Measurements from ENCODE around the gene KIF20B. TPM values are rescaled to one million over a fixed set of nuclear protein-coding genes. Genes with fewer than 3 reads are reported as not detected.

KIF20B gene
- total and polyA plus RNA-seq, 4 donors: 0.91 to 12.9 (median 1.3) TPM

GRCh38 chr10:89705466-89705865, 4.1 kb downstream of the KIF20B start:
- Histone ChIP-seq H3K9ac (ENCODE audit: low read depth in 1 of 2, low read length in 2 of 2) (no peak overlapping the region), H3K36me3 (ENCODE audit: control insufficient read depth in 4 of 4, insufficient read depth in 3 of 4, low read depth in 1 of 4, low read length in 3 of 4) (no peaks in the 10 kb centered on the region), H3K9me3 (ENCODE audit: control insufficient read depth in 4 of 4, low read length in 3 of 4) (no peaks in the 10 kb centered on the region), H3K27ac (ENCODE audit: low read depth in 1 of 2, low read length in 2 of 2) (no peak overlapping the region), H3K4me1 (ENCODE audit: control insufficient read depth in 4 of 4, insufficient read depth in 4 of 4, low read length in 3 of 4) (peaks cover 0 to 14% (median 11%) of the 10 kb centered on the region in 4 donors), H3K4me3 (ENCODE audit: low read depth in 1 of 3, low read length in 3 of 3) (no peak overlapping the region), H3K27me3 (ENCODE audit: control insufficient read depth in 4 of 4, insufficient read depth in 4 of 4, low read length in 3 of 4) (no peaks in the 10 kb centered on the region)
- DNase-seq (ENCODE audit: low spot score): no peak
- 90% methylated on average over 3 of the region's 3 CpGs for WGBS
- no peak for TF ChIP-seq EGR1 (IDR thresholded peaks at IDR 0.05; ENCODE audit: low read depth in 2 of 2)
- no peak for TF ChIP-seq ATF3 (IDR thresholded peaks at IDR 0.05)
- no peak for TF ChIP-seq CTCF (IDR thresholded peaks at IDR 0.05; ENCODE audit: low read depth, low read length, missing input control)
- no peak for TF ChIP-seq HNF4G (IDR thresholded peaks at IDR 0.05)
- TF ChIP-seq ZBTB33 (IDR thresholded peaks at IDR 0.05): no peak

- no peak overlapping the region for H3K4me3 ChIP-seq (ENCODE audit: low read depth in 1 of 3, low read length in 3 of 3)
- no peak overlapping the region for H3K9ac ChIP-seq (ENCODE audit: low read depth in 1 of 2, low read length in 2 of 2)
- peaks cover 0 to 9% (median 8%) of the 10 kb centered on the region in 4 donors for H3K4me1 ChIP-seq (ENCODE audit: control insufficient read depth in 4 of 4, insufficient read depth in 4 of 4, low read length in 3 of 4)
- H3K27me3 ChIP-seq (ENCODE audit: control insufficient read depth in 4 of 4, insufficient read depth in 4 of 4, low read length in 3 of 4): no peaks in the 10 kb centered on the region
- no peaks in the 10 kb centered on the region for H3K9me3 ChIP-seq (ENCODE audit: control insufficient read depth in 4 of 4, low read length in 3 of 4)
- TF ChIP-seq ZBTB33 (IDR thresholded peaks at IDR 0.05): no peak
- no peak for TF ChIP-seq REST (IDR thresholded peaks at IDR 0.05)
- no peak for TF ChIP-seq CTCF (IDR thresholded peaks at IDR 0.05; ENCODE audit: low read depth, low read length, missing input control)
- no peak for TF ChIP-seq HNF4A (conservative IDR thresholded peaks at IDR 0.05)
- no peak for TF ChIP-seq MAX (IDR thresholded peaks at IDR 0.05)
- no peak for TF ChIP-seq FOXA1 (IDR thresholded peaks at IDR 0.05)
- no peak for TF ChIP-seq JUND (IDR thresholded peaks at IDR 0.05)
- TF ChIP-seq HNF4G (IDR thresholded peaks at IDR 0.05): no peak
- TF ChIP-seq YY1 (IDR thresholded peaks at IDR 0.05): no peak
- H3K27ac ChIP-seq (ENCODE audit: low read depth in 1 of 2, low read length in 2 of 2): no peak overlapping the region
- DNase-seq (ENCODE audit: low spot score): no peak
- H3K36me3 ChIP-seq (ENCODE audit: control insufficient read depth in 4 of 4, insufficient read depth in 3 of 4, low read depth in 1 of 4, low read length in 3 of 4): no peaks in the 10 kb centered on the region
These were observed 4.6 kb downstream of the KIF20B start for GRCh38 chr10:89706011-89706410.

Measured in liver (tissue), 9 donors.